Measurements from ENCODE around the gene MNAT1.
"Not testable (repeated sequence)": the region's sequence is repeated elsewhere in the genome, so short reads cannot be mapped to it uniquely, and the experiment has no call there.

MNAT1 gene

GRCh38 chr14:60890636-60891035 is 156.1 kb downstream of the MNAT1 start:
- DNase-seq, result not testable (repeated sequence)

- DNase-seq, result no peak
Observed at GRCh38 chr14:60893911-60894310, 159.3 kb downstream of the MNAT1 start.

DNA sequence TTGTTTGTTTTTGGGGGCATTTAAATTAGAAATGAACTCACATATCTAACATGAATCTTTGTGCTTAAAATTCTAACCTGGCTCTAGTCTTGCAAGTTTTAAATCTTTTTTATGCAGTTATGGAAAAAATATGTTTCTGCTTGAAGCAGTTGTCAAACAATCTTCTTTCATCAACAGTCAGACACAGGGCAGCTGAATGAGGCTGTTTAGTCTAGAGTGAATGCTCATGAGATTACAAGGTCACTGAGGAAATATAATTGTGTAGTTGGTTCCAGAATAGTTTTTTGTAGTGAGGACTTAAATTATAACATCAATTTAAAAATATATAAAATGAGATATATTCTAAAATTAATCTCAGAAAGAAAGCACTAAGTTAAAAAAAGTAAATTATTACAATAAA is 169.8 kb downstream of the MNAT1 start:
- no peak for DNase-seq

DNA sequence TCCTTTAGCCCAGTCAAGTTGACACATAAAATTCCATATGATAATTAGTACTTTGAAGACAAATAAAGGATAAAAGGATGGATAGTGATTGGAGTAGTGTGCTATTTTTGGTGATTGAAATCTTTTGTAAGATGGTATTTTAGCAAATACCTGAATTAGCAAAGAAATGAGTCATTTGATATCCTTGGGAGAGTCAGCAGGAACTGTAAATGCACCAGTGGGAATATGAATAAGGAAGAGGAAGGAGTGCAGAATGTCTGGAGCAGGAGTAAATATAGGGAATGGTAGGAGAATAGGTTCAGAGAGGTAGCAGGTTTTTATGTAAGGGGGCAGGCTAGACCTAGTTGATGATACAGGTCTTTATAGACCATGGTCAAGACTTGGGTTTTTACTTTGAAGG is 171.4 kb downstream of the MNAT1 start:
- DNase-seq, result no peak

DNA sequence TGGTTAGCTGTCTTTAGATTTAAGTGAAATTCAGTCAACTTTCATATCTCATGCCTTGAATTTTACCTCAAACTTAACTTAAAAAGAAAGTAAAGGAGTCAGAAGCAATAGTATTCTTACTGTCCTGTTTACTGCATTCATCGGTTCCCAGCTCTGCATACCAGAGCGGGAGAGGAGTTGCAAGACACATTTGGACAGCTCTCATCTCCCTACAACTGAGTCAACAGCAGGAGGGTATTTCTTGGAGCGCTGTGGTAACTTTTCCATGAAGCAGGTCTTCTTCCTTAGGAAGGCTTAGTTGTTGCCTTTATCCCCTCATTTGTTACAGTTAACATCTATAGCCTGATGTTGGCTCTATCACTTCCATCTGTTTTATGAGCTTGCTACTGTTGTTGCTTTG is 181.2 kb downstream of the MNAT1 start:
- no peak for DNase-seq

DNA sequence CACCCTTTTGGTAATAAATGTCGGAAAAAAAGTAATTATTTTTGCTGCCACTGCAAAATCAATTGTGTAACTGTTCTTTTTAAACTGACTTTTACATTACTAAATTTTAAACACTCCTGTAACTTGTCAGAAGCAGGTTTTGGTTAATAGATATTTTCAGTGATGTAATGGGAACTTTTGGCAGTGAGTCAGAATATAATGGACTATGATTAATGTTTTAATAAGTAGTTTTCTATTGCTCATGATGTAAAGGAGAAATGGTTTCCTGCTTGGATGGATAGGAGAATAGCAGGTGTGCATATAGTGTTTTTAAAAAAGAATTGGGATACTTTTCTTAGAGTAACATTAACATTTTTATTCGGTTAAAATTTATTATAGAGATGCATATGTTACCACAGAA is 187.5 kb downstream of the MNAT1 start:
- DNase-seq, result no peak

DNA sequence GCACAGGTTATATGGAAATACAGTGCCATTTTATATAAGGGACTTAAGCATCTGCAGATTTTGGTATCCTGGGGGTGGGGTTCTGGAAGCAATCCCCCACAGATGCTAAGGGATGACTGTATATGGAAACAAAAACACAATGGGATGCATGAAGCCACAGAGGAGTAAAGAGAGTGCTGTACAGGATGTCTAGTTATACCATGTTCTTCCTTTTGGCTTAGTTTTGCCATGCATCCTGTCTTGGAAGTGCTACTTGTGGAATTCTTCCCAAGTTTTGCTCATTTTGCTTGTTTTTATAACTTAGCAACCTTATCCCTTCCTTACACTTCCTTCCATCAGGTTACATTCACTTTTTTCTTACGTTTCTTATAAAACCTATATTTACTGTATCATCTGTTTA is 190.7 kb downstream of the MNAT1 start:
- DNase-seq, result no peak

DNA sequence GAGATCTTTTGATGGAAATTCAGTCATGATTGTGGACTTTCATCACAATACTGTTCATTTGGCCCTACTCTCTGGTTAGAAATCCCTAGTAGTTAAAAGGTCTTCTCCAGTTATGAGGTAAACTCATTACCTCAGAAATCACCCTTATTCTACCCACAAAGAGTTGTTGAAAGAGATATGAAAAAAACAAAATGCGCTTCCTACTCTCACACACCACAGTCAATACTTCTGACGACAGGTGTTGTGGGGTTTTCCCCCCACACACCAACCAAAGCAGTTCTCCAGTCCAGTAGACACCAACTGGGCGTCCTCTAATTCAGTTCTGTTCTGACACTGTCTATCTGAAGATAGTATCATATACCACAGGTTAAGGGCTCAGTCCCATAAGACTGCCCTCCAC is 191.4 kb downstream of the MNAT1 start:
- no peak for DNase-seq

DNA sequence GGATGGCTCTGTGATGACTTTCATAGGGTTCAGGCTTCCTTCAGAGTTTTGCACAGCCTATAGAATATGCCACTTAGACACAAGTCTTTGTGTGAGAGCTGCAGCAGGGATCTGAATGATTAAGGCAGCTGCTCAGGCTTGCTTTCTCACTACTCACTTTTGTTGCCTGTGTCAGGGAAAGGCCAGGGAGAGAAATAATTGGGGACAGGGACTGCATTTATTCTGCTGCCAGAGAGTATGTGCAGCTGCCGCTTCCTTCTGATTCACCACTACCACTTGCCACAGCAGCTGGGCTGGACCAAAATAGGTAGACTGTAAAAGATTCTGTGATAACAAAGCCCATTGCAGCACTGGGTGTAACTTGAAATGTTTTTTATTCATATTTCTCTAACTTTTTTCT is 196.7 kb downstream of the MNAT1 start:
- DNase-seq, result no peak

DNA sequence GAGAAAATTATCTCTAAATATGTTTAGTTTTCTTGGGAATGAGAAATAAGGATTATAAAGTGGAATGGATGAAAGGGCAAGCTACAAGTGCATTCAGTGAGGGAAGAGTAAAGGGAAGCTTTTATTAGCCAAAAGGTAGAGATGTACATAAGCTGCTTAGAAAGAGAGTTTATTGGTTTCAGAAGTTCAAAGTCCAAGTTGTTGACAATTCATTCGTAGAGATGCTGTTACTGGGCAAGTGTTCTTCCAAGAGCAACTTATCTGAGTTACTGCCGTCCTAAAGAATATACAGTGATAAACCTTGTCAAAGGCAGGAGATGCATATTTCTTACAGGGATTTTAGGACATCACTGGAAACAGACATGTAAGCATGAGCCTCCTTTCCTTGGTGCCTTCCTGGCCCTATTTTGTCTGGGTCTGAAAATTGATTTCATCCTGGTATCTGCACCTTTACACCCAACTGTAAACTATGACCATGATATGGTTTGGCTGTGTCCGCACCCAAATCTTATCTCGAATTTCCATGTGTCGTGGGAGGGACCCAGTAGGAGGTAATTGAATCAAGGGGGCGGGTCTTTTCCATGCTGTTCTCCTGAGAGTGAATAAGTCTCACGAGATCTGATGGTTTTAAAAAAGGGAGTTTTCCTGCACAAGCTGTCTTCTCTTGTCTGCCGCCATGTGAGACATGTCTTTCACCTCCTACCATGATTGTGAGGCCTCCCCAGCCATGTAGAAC is 199.5 kb downstream of the MNAT1 start:
- DNase-seq, result no peak

DNA sequence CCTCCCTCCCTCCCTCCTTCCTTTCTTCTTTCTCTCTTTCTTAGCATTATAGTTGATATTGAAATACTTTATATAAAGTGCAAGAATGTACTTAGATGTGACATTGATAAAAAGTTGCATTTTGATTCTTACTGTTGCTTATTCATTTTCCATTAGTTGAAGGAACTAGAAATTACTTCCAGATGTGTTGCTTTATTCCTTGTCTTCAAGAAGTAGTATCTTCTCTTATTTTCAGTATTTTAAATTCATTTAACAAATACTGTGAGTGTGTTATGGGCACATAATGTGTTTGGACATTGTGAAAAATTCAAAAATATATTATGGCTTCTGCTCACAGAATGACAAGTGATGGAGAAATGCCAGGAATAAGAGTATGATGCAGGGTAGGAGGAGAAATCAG is 200.8 kb downstream of the MNAT1 start:
- no peak for DNase-seq

- DNase-seq, result no peak
Observed at GRCh38 chr14:60943637-60944032, 209.1 kb downstream of the MNAT1 start.

DNA sequence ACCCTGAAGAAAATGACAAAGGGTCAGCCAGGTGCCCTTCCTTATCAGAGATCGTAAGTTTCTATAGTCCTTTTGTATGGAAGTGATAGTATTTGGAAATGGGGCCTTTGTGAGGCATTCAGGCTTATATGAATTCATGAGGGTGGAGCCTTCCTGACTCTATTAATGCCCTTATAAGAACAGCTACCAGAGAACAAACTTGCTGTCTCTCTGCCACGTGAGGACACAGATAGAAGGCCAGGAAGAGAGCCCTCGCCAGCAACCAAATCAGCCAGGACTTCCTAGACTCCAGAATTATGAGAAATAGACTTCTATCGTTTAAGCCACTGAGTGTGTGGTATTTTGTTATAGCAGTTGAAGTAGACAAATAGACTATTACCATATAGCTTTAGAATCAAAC is 209.6 kb downstream of the MNAT1 start:
- no peak for DNase-seq

DNA sequence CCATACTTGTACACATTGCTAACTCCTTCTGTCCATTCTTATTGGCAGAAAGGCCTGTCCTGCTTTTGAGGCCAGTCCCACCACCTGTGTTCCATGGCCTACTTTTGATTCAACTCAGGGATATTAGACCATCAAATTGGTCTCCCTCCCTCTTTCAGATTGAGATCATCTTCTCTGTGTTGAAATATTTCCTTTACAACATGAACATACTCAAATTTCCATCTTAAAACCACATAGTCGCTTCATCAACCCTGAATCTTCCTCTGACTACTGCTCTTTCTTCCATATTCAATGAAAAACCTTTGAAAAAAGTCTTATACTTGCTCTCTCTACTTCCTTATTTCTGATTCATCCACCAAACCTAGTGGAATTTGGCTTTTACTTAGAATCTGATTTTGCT is 211.4 kb downstream of the MNAT1 start:
- no peak for DNase-seq

GRCh38 chr14:60946773-60947172 is 212.2 kb downstream of the MNAT1 start:
- DNase-seq, result no peak

GRCh38 chr14:60951776-60952435 is 217.3 kb downstream of the MNAT1 start:
- no peak for DNase-seq

DNA sequence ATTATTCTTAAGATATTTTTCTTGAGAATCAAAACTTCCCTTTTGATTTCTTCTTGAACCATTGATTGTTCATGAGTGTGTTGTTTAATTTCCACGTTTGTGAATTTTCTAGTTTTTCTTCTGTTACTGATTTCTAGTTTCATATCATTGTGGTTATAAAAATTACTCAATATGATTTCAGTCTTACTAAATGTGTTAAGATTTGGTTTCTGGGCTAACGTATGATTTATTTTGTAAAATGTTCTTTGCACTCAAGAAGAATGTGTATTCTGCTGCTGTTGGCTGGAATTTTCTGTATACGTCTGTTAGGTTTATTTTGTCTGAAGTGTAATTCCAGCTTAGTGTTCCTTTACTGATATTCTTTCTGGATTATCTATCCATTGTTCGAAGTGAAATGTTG is 221.6 kb downstream of the MNAT1 start:
- DNase-seq, result no peak

- no peak for DNase-seq
Observed at GRCh38 chr14:60956632-60957031, 222.1 kb downstream of the MNAT1 start.

GRCh38 chr14:60958146-60958545 is 223.6 kb downstream of the MNAT1 start:
- no peak for DNase-seq

- DNase-seq, result no peak
Observed at GRCh38 chr14:60963761-60964160, 229.2 kb downstream of the MNAT1 start.

DNA sequence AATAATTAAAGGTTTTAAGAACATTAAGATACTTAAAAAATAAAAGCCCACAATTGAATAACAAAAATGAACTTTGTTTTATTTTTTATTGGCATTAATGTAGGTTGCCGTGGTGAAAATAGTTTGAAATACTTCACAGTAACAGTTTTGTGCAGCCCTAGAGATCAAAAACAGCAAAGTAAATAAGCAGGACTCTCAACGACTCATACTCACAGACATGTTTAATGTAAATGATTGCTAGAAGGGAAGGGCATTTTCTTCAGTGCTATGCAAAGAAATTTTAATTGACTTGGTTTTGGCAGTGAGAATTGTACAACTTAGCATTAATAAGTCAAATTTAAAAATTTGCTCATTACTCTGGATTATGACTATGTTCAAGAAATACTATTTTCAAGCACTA is 230.3 kb downstream of the MNAT1 start:
- DNase-seq, result no peak

DNA sequence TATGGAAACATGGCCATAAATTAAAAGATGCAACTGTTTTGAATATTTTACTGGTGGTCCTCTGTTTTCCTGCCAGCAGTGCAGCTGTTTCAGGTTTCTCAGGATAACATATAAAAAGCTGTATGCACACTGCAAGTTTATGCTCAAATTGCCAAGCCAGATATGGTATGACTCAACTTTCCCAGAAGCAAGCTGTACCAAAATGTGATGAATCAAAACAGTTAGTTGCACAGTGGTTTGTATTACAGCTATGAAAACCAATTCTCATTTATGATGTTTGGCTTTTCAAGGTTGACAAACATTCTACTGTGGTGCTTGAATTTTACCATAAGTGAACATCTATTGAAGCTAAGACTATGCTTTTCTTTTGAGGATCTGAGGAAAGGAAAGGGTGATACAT is 230.8 kb downstream of the MNAT1 start:
- no peak for DNase-seq

GRCh38 chr14:60968099-60968498 is 233.5 kb downstream of the MNAT1 start:
- no peak for DNase-seq

DNA sequence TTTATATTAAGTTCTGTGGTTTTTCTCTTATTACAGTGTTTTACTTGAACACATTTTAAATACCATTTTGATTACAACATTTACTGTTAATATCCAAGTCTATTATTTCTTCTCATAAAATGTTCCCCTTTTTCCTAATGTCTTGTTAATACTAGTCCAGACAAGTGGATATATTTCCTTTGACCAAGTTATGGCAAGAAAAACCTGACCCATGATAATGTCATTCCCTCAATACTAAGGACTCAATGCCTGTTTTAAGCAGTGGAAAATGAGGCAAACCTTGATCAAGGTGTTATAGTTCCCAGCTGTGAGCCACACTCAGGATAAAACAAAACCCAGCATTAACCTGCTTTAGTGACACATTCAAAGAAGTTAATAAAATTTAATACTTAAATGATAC is 234.1 kb downstream of the MNAT1 start:
- no peak for DNase-seq

GRCh38 chr14:60970146-60970545 is 235.6 kb downstream of the MNAT1 start:
- DNase-seq, result no peak

All from NCI-H187 treated with DMSO at 0.1 percent for 48 hours (cell line).